Fibroblast of pulmonary artery (primary cell): ENCODE results near the gene BCL11A.

Experiments used
- DNase-seq: peaks from one replicate; pipeline ENCODE4 v3.0.0-alpha.2; 2010; ENCODE audit warnings: low read depth
- H3K4me3 ChIP-seq: replicated peaks from 2 replicates; pipeline ENCODE4 v1.5.1; 2011; ENCODE audit warnings: low read depth, mild to moderate bottlenecking, control low read depth, low read length, moderate library complexity
- TF ChIP-seq, protein P1 (sequence below): IDR thresholded peaks from 2 replicates; pipeline ENCODE4 v1.5.1; 2011; ENCODE audit warnings: mild to moderate bottlenecking, control low read depth, low read length, inconsistent platforms; ENCODE audit errors: missing control alignments

Gene BCL11A

DNA sequence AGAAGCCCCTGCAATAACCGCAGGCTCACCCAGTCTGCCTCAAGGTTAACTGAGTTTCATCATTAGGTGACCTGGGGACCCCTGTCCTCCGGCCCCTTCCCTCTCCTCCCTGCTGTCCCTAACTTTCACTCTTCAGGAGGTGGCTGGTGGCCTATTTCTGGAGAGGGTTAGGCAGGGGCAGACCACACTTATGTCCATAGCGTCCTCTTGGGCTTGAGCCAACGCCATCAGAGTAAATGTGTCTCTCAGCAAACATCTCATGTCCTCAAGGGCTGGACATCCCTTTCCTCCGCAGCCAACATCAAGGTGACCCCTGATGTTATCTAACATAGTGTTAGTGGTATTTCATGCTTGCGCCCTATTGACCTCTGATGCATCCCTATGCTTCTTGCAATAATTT is 114.8 kb downstream of the BCL11A start:
- no peak for DNase-seq
- no peak overlapping the region for H3K4me3 ChIP-seq
- TF ChIP-seq, protein P1, sequence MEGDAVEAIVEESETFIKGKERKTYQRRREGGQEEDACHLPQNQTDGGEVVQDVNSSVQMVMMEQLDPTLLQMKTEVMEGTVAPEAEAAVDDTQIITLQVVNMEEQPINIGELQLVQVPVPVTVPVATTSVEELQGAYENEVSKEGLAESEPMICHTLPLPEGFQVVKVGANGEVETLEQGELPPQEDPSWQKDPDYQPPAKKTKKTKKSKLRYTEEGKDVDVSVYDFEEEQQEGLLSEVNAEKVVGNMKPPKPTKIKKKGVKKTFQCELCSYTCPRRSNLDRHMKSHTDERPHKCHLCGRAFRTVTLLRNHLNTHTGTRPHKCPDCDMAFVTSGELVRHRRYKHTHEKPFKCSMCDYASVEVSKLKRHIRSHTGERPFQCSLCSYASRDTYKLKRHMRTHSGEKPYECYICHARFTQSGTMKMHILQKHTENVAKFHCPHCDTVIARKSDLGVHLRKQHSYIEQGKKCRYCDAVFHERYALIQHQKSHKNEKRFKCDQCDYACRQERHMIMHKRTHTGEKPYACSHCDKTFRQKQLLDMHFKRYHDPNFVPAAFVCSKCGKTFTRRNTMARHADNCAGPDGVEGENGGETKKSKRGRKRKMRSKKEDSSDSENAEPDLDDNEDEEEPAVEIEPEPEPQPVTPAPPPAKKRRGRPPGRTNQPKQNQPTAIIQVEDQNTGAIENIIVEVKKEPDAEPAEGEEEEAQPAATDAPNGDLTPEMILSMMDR, result no peak

- no peak for DNase-seq
- TF ChIP-seq, protein P1, result no peak
- no peak overlapping the region for H3K4me3 ChIP-seq
These were observed 115.3 kb downstream of the BCL11A start for GRCh38 chr2:60438131-60438530.

GRCh38 chr2:60437080-60437696 is 116.3 kb downstream of the BCL11A start:
- no peak overlapping the region for H3K4me3 ChIP-seq
- no peak for DNase-seq
- TF ChIP-seq, protein P1, result no peak

DNA sequence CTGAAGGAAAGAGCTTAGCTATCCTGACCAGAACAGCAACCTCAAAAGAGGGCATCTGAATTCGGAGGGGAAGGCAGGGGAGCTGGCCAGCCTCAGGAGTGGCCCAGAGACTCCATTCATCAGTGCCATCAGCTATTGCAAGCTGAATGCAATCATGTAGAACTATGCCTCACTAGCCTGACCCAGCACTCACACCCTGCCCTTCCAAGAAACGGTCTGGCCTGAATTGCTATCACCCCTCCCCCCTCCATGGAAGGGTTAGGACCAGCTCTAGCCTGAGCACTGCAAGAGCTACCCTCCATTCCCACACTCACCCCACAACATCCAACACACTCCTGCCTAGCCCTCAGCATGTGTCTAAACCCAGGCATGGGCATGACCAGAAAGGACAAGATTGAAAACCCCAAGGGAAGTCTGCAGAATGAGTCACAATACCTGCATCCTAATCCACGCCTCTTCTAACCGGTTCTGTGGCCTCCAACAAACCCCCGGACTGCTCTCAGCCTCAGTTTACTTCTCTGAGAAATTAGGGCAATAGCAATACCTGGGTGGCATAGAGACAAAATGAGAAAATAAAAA is 120.3 kb downstream of the BCL11A start:
- TF ChIP-seq, protein P1, result no peak
- no peak overlapping the region for H3K4me3 ChIP-seq
- no peak for DNase-seq

GRCh38 chr2:60432035-60432601 is 121.3 kb downstream of the BCL11A start:
- DNase-seq, result no peak
- TF ChIP-seq, protein P1, result no peak
- no peak overlapping the region for H3K4me3 ChIP-seq

DNA sequence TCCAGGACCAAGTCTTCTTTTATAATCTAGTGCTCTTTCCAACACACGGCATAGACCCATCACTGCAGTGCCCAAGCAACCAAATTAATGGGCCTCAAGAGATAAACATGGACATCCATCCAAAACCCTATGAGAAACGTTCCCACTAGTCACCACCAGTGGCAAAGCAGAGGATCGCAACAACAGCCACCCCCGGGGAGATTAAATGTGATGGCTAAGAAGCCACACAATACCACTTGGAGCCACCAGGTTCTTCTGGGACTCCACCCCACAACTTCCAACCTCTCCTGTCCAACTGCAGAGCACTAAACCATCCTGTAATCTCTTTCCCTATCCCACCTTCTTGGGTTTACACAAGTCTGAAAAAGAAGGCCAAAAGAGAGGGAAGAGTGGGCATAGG is 123.8 kb downstream of the BCL11A start:
- TF ChIP-seq, protein P1, result no peak
- H3K4me3 ChIP-seq, result no peak overlapping the region
- DNase-seq, result no peak
